Loucy (cell line): ENCODE results near the gene SHISAL2A.

Source experiments
- CTCF ChIP-seq: fragments of 200-600 bp; sonication (generic); conservative IDR thresholded peaks from 2 replicates; pipeline ENCODE4 v1.5.1; 2014; ENCODE audit warnings: mild to moderate bottlenecking, antibody characterized with exemption, low read length
- EZH2phosphoT487 ChIP-seq: fragments of 200-600 bp; IDR thresholded peaks from 2 replicates; pipeline ENCODE4 v1.6.1; 2018; ENCODE audit warnings: antibody characterized with exemption, mild to moderate bottlenecking, moderate library complexity, borderline replicate concordance

DNA sequence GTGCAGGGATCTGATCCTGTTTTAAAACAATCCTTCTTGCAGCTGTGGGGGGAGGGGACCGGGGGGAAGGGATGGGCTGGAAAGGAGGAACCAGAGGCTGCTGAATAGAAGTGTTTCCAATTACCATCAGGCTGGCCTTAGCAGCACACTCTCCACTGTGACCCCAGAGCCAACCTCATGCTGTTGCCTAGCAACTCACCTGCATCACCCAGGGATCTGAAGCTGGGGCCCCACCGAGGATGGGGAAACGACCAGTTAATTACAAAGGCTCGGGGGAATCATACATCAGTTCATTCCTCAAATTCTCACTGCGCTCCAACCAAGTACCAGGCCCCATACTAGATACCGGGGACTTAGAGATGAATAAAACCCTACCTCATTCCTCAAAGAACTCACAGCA is 42.7 kb upstream of the SHISAL2A start:
- no peak for TF ChIP-seq CTCF
- TF ChIP-seq EZH2phosphoT487, result no peak
